ENCODE measurements around the gene MYL10.

The MYL10 gene

DNA sequence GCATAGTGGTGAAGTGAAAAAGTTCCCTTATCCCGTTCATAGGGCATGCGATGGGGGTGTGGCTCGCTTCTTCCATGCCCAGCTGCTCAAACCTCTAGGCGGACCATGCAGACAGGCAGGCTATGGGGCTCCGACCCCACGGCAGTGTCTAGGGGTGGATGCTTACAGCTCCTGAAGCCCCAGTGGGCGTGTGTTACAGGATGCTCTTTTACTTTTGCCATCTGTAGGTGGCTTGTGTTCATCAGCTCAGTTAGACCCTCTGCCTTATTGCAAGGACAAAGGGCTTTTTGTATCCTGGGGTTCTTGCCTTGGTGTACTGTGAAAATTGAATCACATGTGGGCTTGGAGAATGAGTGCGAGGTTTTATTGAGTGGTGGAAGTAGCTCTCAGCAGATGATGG, at the start of gene MYL10:
Gene MYL10, minus strand, starts transcription at position 126 of the 400 bp plus-strand sequence. CDS start 178 bp downstream, outside the sequence.
- in situ Hi-C loops (cut with MboI; ENCODE audit: low sequenced_read_pairs): no loop called here

DNA sequence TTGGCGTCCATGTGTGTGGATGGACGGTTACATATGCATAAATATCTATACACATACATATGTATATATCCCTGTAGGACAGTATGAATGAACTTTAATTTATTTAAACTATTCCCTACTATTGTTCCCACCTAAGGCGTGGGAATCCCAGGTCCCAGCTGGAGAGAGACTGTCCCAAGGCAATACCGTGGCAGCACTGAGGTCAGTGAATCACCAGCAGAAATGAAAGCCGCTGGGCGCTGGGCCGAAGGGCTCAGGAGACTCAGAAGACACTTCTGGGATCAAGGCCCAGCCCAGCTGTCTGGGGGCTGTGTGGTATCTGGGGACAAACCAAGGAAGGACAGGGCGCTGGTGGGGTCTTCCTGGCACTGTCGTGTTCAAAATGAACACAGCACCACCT, 49.6 kb upstream of the MYL10 start:
- in situ Hi-C loops (cut with MboI; ENCODE audit: low sequenced_read_pairs): no loop called here

DNA sequence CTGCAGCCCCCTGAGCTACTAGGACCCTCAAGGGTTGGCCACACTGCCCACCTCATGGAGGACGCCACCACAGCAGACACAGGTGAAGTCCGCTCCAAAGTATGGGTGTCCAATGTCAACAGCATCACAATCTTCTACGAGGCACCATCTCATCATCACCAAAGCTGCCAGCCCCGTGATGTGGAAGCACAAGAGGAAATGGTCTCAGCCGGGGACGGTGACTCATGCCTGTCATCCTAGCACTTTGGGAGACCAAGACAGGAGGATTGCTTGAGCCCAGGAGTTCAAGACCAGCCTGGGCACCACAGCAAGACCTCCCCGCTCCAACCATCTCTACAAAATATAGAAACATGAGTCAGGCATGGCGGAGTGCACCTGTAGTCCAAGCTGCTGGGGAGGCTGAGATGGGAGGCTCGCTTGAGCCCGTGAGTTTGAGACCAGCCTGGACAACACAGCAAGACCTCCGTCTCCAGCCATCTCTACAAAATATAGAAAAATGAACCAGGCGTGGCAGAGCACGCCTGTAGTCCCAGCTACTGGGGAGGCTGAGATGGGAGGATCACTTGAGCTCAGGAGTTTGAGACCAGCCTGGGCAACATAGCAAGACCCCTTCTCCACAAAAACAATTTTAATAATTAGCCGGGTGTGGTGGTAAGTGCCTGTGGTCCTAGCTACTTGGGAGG, 48.8 kb upstream of the MYL10 start:
- in situ Hi-C loops (cut with MboI; ENCODE audit: low sequenced_read_pairs): no loop called here

DNA sequence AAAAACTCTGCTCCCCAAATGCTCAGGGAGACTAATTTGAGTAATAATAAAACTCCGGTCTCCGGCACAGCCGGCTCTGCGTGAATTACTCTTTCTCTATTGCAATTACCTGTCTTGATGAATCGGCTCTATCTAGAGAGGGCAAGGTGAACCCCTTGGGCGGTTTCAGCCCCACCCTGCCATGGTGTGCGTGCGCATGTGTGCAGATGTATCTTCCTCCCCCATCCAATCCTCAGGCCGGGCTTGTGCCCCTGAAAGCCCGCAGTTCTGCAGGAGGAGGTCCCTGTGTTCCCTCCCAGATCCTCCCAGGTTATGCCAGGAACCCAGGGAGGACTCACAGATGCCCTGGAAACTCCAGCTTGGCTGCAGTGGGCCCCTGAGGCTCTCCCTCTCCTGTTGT, 48.3 kb upstream of the MYL10 start:
- in situ Hi-C loops (cut with MboI; ENCODE audit: low sequenced_read_pairs): no loop called here

DNA sequence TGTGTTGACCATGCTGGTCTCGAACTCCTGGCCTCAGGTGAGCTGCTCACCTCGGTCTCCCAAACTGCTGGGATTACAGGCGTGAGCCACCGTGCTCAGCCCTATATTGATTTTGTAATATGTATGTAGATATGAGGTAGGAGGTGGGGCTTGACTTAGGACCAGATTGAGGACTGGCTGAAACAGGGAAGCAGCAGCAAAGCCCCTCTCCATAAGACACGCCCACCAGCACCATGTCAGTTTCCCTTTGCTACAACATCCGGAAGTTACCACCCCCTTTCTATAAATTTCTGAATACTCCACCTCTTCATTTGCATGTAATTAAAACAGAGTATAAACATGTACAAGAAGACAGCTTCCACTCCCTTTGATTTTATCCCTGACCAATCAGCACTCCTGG, 47.9 kb upstream of the MYL10 start:
- in situ Hi-C loops (cut with MboI; ENCODE audit: low sequenced_read_pairs): no loop called here

DNA sequence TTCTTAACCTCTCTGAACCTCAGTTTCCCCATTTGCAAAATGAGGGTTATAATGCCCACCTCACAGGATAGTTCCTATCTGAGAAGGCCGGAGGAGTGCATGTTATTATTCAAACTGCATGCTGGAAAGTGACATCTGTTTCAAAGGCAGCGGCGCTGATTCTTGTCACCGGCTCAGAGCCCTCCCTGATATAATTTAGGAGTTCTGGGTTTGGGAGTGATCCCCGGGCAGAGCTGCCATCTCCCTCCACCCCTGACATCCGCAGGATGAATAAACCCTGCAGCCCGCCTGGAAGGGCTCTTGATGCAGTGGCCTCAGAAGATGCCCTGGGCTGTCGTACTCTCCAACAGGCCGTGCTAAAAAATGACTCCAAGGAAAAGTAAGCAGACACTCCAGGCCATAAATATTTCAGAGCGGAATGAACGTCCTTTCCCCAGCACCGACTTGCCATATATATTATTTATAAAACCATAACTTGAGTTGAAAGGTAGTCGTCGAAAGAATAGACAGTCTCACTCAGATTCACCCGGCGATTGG, 47.0 kb upstream of the MYL10 start:
- in situ Hi-C loops (cut with MboI; ENCODE audit: low sequenced_read_pairs): no loop called here

DNA sequence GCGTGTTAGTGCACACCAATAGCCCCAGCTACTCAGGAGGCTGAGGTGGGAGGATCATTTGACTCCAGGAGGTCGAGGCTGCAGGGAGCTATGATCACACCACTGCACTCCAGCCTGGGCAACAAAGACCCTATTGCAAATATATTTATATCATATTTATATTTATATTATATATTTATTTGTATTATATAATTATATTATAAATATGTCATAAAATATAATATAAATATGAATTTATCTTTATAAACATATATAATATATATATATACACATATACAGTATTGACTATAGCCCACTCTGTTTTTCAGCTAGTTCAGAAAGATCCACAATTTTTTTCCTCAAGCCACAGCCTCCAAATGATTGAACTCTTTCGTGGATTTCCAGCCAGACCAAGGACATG, 45.3 kb upstream of the MYL10 start:
- in situ Hi-C loops (cut with MboI; ENCODE audit: low sequenced_read_pairs): no loop called here

DNA sequence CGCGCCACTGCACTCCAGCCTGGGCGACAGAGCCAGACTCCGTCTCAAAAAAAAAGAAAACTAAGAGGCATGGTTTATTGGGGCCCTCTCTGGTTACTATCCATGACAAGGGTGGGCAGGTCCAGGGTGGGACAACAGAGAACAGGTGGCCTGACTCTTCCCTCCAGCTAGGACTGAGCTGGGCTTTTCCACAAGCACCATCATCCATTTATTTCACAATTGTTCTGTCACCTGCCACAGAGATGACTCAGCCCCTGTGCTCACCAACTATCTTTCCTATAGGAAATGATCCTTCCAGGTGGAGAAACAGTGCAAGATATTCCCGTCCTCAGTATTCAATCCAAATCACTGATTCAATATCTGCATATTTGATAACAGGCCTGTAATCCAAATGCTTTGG, 44.9 kb upstream of the MYL10 start:
- in situ Hi-C loops (cut with MboI; ENCODE audit: low sequenced_read_pairs): no loop called here

DNA sequence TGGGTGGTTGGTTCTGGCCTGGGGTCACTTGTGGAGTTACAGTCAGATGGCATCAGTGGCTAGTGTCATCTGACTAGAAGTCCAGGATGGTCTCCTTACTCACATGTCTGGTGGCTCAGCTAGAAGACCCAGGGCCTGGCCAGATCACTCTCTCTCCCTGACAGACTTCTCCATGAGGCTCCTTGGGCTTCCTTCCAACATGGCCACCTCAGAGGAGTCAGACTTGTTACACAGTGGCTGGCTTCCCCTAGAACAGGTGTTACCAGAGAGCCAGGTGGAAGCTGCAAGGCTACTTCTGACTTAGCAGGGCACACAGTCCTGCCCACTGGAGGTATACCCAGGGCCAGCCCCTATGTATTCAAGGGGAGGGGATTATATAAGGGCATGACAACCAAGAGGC, 44.2 kb upstream of the MYL10 start:
- in situ Hi-C loops (cut with MboI; ENCODE audit: low sequenced_read_pairs): no loop called here

DNA sequence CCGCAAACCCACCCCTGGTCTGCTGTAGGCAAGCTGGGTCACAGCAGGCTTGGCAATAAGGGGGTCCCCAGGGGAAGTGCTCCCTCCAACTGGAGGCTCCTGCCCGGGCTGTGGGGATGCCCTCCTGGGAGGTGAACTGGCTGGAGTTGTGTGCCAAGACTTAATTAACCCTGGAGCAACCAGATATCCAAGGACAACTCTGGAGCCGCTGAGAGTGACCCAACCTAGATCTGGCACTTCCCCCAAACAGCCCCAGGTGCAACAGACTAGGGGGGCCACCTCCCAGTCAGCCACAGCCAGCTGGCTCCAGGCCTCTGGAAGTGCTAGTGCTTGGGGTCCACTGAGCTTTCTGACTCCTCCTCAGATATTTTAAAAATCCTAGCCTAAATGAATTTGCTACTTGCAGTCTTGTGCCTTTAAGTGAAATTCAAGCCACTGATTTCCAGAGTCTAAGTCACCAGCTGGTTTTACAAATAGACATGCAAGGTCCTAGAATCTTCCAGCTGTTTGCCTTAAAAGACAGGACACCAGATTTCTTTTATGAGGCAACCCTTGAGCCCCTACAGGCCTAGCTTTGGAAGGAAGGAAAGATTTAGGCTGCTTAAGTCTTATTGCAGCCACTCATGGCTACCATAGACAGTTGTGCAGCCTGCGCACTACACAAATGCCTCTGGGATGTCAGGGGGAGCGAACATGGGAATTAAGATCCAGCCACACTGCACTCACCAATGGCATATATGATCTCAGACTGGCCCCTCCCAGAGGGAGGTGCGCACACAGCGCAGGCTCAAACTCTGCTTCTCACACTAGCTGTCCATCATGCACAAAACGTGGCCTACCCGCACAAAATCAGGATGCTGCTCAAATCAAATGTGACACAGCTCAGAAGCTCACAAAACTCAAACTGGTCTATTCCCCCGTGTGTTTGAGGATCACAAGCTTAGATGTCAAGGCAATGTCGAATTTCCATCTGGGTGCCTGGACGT, 42.6 kb upstream of the MYL10 start:
- in situ Hi-C loops (cut with MboI; ENCODE audit: low sequenced_read_pairs): no loop called here

DNA sequence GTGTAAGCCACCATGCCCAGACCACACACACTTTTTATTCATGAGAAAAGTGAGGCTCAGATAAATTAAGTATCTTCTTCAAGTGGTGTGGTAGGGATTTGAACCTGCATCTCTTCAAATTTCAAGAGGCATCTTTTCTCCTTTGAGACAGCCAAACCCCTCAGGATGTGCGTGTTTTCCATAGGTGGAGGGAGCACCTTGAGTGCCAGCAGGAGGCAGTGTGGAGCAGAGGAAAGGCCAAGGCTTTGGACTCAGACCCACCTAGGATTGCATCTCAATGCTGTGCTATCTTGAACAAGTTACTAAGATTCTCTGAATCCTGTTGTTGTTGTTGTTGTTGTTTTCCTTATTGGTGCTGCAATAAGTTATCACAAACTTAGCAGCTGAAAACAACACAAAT, 40.2 kb upstream of the MYL10 start:
- in situ Hi-C loops (cut with MboI; ENCODE audit: low sequenced_read_pairs): no loop called here

DNA sequence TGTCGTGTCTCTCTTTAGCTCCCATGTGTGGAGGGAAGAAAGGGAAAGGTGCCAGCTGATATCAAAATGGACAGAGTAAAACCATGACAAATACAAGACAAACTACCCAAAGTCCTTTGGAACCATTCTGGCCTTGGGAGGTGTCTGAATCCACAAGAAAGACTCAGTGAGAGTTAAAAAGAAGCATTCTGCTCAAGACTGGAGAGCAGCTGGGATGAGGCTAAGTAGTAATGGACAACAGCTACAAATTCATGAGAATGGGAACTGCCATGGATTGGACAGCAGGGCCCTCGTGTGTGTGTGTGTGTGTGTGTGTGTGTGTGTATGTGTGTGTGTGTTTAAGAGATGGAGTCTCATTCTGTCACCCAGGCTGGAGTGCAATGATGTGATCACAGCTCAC, 39.6 kb upstream of the MYL10 start:
- in situ Hi-C loops (cut with MboI; ENCODE audit: low sequenced_read_pairs): no loop called here

DNA sequence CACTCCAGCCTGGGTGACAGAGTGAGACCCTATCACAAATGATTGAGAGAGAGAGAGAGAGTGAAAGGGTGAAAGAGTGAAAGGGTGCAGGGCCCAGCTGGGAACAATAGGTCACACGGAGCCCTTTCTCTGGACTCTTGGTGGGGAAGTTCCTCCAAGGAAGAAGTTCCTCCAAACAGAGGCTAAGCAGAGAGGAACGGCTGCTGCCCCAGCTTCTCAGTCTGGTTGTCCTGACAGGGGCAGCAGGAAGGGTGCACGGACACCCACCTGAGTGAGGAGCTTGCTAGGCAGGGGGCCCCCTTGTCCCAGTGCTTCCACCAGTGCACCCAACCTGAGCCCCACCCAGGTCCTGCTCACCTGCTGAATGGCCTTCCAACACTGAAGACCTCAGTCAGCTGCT, 38.8 kb upstream of the MYL10 start:
- in situ Hi-C loops (cut with MboI; ENCODE audit: low sequenced_read_pairs): no loop called here

DNA sequence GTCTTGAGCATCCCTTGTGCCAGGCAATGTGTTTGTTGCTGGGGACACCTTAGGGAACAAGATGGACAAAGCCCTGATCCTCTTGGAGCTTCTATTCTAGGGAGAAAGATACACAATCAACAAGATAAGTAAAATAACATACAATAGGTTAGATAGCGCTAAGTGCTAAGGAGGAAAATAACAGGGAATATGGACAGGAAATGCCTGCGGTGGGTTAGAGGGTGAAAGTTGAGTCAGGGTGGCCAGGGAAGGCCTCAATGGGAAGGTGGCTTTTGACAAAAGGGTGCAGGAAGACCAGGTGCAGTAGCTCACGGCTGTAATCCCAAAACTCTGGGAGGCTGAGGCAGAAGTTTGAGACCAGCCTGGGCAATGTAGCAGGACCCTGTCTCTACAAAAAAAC, 38.3 kb upstream of the MYL10 start:
- in situ Hi-C loops (cut with MboI; ENCODE audit: low sequenced_read_pairs): no loop called here

DNA sequence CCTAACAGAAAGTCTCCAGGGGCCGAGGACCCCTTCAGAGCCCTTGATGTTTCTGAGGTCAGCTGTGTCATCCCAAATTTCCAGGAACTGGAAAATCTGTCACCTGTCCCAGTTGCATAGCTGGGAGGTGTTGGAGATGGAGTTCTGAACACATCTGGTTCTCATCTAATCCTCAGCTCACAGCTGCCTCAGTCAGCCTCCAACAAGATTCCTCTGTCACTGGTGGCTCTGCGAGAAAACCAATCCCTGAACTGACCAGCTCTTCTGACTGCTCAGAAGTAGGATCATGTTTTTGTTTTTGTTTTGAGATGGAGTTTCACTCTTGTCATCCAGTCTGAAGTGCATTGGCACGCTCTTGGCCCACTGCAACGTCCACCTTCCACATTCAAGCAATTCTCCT, 37.6 kb upstream of the MYL10 start:
- in situ Hi-C loops (cut with MboI; ENCODE audit: low sequenced_read_pairs): no loop called here

DNA sequence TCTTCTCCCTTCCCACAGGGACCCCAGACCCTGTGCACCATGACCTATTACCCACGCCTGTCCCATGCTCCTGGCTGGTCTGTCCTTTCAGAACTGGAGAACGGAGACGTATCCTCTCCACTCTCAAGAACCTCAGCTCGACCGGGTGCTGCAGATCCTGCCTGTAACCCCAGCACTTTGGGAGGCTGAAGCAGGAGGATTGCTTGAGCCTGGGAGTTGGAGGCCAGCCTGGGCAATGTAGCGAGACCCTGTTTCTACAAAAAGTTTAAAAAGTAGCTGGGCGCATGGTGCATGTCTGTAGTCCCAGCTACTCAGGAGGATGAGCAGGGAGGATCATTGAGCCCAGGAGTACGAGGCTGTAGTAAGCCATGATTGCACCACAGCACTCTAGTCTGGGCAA, 37.2 kb upstream of the MYL10 start:
- in situ Hi-C loops (cut with MboI; ENCODE audit: low sequenced_read_pairs): no loop called here

DNA sequence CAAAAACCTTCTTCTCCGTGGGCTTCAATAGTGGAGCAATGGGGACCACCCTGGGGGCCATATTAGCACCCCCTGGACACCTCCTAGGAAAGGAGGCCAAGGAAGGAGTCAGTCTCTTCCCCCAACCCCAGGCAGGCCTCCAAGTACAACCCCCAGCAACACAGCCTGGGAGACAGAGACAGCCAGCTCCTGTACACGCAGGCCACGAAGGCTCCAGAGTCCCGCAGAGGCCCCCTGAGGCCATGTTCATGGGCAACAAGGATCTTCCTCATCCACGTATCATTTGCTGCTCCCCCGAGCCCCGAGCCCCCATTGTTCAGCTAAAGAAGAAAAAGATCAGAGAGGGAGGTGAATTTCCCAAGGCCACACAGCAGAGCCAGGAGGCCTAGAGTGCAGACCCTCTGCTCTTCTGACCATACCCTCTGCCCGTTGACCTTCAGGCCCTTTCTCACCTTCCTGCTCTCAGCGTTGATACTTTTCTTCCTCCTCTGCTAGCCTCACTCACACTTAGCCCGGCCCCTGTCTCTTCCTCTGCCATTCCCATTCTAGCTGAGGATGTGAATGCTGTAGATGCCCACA, 35.9 kb upstream of the MYL10 start:
- in situ Hi-C loops (cut with MboI; ENCODE audit: low sequenced_read_pairs): no loop called here

DNA sequence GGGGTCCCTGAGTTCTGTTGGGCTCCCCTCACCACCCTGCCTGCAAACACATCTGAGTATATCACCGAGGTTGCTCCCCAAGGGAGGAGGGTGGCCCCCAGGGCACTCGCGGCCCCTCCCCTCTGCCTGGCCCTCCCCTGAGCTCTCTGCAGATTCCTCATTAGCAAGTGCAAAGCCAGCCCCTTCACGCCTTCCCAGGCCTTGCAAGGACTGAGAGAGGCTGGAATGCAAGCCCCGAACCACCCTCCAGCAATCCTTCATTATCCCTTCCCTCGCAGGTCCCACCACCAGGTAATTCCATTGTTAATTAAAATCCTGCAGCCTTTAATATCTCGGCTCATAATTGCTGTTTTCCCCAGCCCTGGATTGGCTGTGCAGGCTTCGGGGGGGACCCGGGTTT, 35.3 kb upstream of the MYL10 start:
- in situ Hi-C loops (cut with MboI; ENCODE audit: low sequenced_read_pairs): no loop called here

DNA sequence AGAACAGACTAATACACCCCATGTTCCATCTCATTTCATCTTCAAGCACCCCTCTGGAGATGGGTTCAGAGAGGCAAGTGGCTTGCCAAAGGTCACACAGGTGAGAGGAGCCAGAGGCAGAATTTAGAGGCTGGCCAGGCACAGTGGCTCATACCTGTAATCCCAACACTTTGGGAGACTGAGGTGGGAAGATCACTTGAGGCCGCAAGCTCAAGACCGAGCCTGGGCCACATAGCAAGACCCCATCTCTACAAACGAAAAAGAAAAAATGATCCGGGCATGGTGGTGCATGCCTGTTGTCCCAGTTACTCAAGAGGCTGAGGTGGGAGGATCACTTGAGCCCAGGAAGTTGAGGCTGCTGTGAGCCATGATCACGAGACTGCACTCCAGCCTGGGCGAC, 34.7 kb upstream of the MYL10 start:
- in situ Hi-C loops (cut with MboI; ENCODE audit: low sequenced_read_pairs): no loop called here

DNA sequence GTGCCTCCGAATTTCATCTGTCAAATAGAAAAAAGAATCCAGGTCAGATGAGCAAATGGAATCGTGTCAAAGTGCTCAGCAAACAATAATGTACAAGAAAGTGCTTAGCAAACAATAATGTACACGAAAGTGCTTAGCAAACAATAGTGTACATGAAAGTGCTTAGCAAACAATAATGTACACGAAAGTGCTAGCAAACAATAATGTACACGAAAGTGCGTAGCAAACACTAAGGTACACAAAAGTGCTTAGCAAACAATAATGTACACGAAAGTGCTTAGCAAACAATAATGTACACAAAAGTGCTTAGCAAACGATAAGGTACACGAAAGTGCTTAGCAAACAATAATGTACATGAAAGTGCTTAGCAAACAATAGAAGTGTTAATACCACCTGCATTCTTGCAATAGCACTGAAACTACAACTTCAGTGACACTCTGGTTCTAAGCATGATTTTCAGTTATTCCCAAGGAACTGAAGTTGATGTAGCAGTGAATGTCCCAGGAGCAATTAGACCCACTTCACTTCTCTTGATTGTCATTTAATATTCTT, 33.4 kb upstream of the MYL10 start:
- in situ Hi-C loops (cut with MboI; ENCODE audit: low sequenced_read_pairs): no loop called here

DNA sequence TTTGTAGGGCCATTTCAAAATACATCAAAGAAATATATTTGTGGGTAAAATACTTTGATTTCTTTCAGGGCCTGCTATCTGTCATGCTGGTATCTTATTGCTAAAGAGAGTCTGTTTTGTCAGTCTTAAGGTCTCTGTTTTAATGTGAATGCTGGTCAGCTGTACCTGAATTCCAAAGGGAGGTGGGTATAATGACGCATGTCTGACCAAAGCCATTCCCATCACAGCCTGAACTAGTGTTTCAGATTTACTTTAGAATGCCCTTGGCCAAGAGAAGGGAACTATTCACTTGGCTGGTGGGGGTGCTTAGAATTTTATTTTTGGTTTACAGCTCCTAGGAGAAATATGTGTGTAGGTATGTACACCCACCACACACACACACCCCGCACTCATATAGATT, 30.6 kb upstream of the MYL10 start:
- in situ Hi-C loops (cut with MboI; ENCODE audit: low sequenced_read_pairs): no loop called here

Measured in HL-60/S4 treated with retinoic acid at 250 ng/mL for 4 days and 3 days (cell line).